C4-2B (cell line): ENCODE measurements around the gene TTC32.

Experiments used
- H3K27ac ChIP-seq: fragments of 450-650 bp; 2 replicates; pipeline ENCODE4 v1.5.1; 2017
- CTCF ChIP-seq: fragments of 450-650 bp; conservative IDR thresholded peaks from 2 replicates; pipeline ENCODE4 v1.5.1; 2017; ENCODE audit warnings: mild to moderate bottlenecking
- ZFX ChIP-seq: fragments of 450-650 bp; IDR thresholded peaks from 2 replicates; pipeline ENCODE4 v1.6.1; 2017

TTC32 gene

GRCh38 chr2:19911808-19912509 lies 10.2 kb upstream of the TTC32 start:
- TF ChIP-seq ZFX (no peak), CTCF (no peak)
- no peak overlapping the region for H3K27ac ChIP-seq

GRCh38 chr2:19902216-19902740 lies 495 bp upstream of the TTC32 start:
- peak overlapping the region; percentile 93 for H3K27ac ChIP-seq
- TF ChIP-seq ZFX (no peak), CTCF (no peak)

GRCh38 chr2:19900931-19901441 lies 797 bp downstream of the TTC32 start:
- no peak for TF ChIP-seq ZFX
- TF ChIP-seq CTCF = no peak
- peak overlapping the region; percentile 93 for H3K27ac ChIP-seq

- TF ChIP-seq CTCF (no peak), ZFX (no peak)
- H3K27ac ChIP-seq = peak overlapping the region; percentile 93; the same call in 1 of the 2 replicates
Observed at GRCh38 chr2:19899985-19900930, 1.5 kb downstream of the TTC32 start.

- TF ChIP-seq CTCF = no peak
- TF ChIP-seq ZFX = no peak
- H3K27ac ChIP-seq = no peak overlapping the region
Observed at GRCh38 chr2:19898592-19899329, 3.0 kb downstream of the TTC32 start.

- no peak overlapping the region for H3K27ac ChIP-seq
- TF ChIP-seq CTCF (no peak), ZFX (no peak)
Observed at GRCh38 chr2:19897623-19898245, 4.0 kb downstream of the TTC32 start.
